ENCODE measurements around the gene SHKBP1.

Gene SHKBP1

DNA sequence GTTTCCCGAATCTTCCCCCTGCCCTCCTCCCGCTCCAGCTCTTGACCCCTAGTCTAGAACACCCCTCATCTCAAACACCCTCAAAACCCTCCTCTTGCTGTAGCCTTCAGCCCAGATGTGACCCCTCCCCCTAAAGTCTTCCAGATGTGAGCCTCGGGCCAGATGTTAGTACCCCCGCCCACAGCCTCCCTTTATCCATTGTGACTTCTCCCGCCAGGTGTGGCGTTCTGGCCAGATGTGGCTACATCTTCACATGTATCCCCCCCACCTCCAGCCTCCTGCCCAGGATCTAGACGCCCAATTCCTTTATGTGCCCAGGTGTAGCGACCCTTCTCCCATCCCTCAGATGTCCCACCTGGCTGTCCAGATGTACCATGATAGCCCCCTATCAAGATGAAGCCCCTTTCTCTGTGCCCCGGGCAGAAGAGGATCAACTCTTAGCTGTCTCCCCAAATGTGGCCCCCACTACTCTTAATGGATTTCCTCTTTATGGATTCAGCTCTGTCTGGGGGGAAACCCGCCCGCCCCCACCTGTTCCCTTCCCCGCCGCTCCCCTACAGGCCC is 24.0 kb downstream of the SHKBP1 start:
- no peak for DNase-seq
- peak overlapping the region; percentile 8; the same call in 1 of the 2 replicates for H3K4me3 ChIP-seq (ENCODE audit: low read depth, low read length)
- peaks cover 13% of the 10 kb centered on the region for H3K4me1 ChIP-seq
- no peaks in the 10 kb centered on the region for H3K36me3 ChIP-seq
- H3K9me3 ChIP-seq = no peaks in the 10 kb centered on the region
- H3K27me3 ChIP-seq = peaks cover 49% of the 10 kb centered on the region
- TF ChIP-seq, protein P1, sequence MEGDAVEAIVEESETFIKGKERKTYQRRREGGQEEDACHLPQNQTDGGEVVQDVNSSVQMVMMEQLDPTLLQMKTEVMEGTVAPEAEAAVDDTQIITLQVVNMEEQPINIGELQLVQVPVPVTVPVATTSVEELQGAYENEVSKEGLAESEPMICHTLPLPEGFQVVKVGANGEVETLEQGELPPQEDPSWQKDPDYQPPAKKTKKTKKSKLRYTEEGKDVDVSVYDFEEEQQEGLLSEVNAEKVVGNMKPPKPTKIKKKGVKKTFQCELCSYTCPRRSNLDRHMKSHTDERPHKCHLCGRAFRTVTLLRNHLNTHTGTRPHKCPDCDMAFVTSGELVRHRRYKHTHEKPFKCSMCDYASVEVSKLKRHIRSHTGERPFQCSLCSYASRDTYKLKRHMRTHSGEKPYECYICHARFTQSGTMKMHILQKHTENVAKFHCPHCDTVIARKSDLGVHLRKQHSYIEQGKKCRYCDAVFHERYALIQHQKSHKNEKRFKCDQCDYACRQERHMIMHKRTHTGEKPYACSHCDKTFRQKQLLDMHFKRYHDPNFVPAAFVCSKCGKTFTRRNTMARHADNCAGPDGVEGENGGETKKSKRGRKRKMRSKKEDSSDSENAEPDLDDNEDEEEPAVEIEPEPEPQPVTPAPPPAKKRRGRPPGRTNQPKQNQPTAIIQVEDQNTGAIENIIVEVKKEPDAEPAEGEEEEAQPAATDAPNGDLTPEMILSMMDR (IDR thresholded peaks at IDR 0.05; ENCODE audit: low read depth, low read length) = no peak

DNA sequence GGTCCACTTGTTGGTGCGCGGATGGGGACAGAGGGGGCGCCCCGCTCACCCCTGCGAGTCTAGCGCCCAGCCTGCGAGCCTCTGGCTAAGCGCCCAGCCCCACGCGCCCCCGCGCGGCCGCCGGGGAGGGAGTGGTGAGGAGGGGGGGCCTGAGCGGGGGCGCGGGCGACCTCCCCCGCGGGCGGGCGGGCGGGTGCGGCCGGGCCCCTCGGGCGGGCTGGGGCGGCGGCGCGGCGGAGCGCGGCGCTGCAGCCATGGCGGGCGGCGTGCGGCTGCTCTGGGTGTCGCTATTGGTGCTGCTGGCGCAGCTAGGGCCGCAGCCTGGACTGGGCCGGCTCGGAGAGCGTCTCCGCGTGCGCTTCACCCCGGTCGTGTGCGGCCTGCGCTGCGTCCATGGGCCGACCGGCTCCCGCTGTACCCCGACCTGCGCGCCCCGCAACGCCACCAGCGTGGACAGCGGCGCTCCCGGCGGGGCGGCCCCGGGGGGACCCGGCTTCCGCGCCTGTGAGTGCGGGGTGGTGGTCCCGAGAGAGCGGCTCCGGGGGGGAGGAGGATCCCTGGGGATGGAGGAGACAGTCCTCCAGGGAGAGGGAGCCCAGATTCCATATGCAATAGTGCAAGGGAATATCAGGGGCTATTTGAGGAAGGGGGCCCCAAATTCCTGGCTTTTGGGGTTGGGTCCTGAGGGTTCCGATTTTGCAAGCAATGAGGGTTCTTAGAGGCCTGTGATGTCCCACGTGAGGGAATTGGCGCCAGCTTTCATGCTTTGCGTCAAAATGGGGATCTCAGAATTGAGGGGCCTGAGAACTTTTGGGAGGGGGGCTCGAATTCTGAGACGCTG is 24.7 kb downstream of the SHKBP1 start, which contains the start of gene LTBP4:
TSS of gene LTBP4 (plus strand) at position 236 of the 841 bp plus-strand sequence. CDS start at position 255, 19 bp downstream.
- peak within 1 kb of the TSS; percentile 30 for H3K4me3 ChIP-seq (ENCODE audit: low read depth, low read length)
- peak; percentile 57 for DNase-seq
- peaks cover 49% of the 10 kb centered on the region for H3K27me3 ChIP-seq
- H3K4me1 ChIP-seq = peaks cover 13% of the 10 kb centered on the region
- TF ChIP-seq, protein P1 (IDR thresholded peaks at IDR 0.05; ENCODE audit: low read depth, low read length) = 0 out of 2 replicates have a peak, but pooled peaks have one; percentile 2
- no peaks in the 10 kb centered on the region for H3K36me3 ChIP-seq
- no peaks in the 10 kb centered on the region for H3K9me3 ChIP-seq

DNA sequence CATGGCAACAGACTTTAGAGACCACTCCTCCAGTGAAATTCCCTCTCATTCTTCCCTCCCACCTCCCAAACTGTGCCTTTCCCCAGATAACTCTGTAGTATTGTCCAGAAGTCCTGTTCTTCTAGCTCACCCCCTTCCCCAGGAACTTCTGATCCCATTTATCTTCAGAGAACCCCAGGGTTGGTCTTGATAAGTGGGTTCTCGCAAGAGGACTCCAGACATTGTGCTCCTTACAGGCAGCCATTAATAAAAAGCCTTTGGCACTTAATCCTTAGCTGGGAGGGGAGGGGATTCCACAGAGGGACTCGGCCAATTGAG is 26.4 kb downstream of the SHKBP1 start:
- Histone ChIP-seq H3K27me3 (peaks cover 43% of the 10 kb centered on the region), H3K36me3 (no peaks in the 10 kb centered on the region), H3K9me3 (no peaks in the 10 kb centered on the region), H3K4me3 (ENCODE audit: low read depth, low read length) (no peak overlapping the region), H3K4me1 (peaks cover 10% of the 10 kb centered on the region)
- no peak for DNase-seq
- TF ChIP-seq, protein P1 (IDR thresholded peaks at IDR 0.05; ENCODE audit: low read depth, low read length) = no peak

DNA sequence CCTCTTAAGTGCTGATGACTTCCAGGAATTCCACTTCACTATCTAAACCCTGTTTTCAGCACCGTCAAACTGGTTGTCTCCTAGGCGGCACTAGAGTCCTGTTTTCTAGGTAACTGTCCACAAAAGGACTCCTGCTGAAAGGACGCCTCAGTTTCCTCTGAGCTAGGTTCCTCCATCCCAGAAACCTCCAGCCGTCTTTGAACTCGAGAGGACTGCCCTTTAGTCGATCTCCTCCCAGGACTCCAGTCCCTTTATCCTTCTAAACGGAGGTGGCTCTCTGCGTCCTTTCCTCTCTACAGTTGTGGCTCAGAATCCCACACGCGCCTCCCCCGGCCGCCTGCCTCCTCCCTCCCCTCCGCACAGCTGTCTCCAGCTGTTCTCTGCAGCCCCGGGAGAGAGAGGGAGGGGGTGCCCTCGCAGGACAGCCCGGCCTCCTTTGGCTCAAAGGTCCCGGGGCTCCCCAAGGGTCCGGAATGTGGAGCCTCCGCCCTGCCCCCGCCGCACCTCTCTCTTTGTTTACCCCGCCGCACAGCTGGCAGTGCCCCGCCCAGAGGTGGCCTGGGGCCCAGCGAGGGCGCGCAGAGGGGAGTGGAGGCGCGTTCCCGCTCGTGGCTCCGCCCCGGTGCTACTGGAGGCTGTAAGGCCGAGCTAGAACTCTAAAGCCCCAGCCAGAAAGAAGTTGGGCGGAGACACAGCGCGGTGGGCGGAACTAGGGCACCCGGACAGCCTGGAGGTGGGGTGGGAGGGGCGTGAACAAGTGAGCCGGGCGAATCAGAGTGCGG is 26.9 kb downstream of the SHKBP1 start:
- no peaks in the 10 kb centered on the region for H3K9me3 ChIP-seq
- DNase-seq = peak; percentile 97
- H3K36me3 ChIP-seq = no peaks in the 10 kb centered on the region
- H3K4me1 ChIP-seq = peaks cover 7% of the 10 kb centered on the region
- H3K27me3 ChIP-seq = peaks cover 38% of the 10 kb centered on the region
- TF ChIP-seq, protein P1 (IDR thresholded peaks at IDR 0.05; ENCODE audit: low read depth, low read length) = no peak
- H3K4me3 ChIP-seq (ENCODE audit: low read depth, low read length) = peak overlapping the region; percentile 39

DNA sequence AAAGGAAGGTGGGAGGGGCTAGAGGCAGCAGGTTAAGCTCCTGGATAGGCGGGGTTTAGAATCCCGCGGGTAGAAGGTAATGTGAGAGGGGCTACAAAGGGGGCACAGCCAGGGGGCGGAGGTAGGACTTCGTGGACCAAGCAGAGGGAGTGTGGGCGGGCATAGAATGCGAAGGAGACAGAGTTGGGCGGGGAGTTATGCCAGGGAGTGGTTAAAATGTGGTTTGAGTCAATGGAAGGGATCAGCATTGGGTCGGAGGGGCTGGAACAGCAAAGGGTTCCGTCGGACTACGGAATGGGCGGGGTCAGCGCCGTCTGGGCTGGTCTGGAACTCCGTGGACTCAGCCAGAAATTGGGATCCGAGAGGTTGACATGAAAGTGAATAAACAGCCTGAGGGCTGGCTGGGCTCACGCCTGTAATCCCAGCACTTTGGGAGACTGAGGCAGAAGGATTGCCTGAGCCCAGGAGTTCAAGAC is 27.5 kb downstream of the SHKBP1 start:
- DNase-seq = no peak
- TF ChIP-seq, protein P1 (IDR thresholded peaks at IDR 0.05; ENCODE audit: low read depth, low read length) = no peak
- H3K9me3 ChIP-seq = no peaks in the 10 kb centered on the region
- H3K4me1 ChIP-seq = peaks cover 7% of the 10 kb centered on the region
- peaks cover 32% of the 10 kb centered on the region for H3K27me3 ChIP-seq
- H3K36me3 ChIP-seq = no peaks in the 10 kb centered on the region
- H3K4me3 ChIP-seq (ENCODE audit: low read depth, low read length) = peak overlapping the region; percentile 39

All from BE2C (cell line).